HG03354 (cell line): ENCODE measurements around the gene RPF1.
"Not testable (repeated sequence)": the region's sequence is repeated elsewhere in the genome, so short reads cannot be mapped to it uniquely, and the experiment has no call there.

ENCODE experiments used
- ATAC-seq: cut with Tn5 transposase; IDR thresholded peaks from one replicate; pipeline ENCODE4 v1.9.1; 2021; ENCODE audit warnings: mild to moderate bottlenecking; ENCODE audit not compliant: unreplicated experiment, poor library complexity, severe bottlenecking

The RPF1 gene

GRCh38 chr1:84488107-84488506, 9.0 kb downstream of the RPF1 start:
- ATAC-seq, result no peak

GRCh38 chr1:84489766-84490165, 10.7 kb downstream of the RPF1 start:
- no peak for ATAC-seq

- no peak for ATAC-seq
Measured at GRCh38 chr1:84492726-84493125, 13.7 kb downstream of the RPF1 start.

- no peak for ATAC-seq
Measured at GRCh38 chr1:84493747-84494146, 14.7 kb downstream of the RPF1 start.

GRCh38 chr1:84496498-84496897, 17.4 kb downstream of the RPF1 start:
- ATAC-seq, result no peak

- ATAC-seq, result no peak
Measured at GRCh38 chr1:84497631-84498275, 18.7 kb downstream of the RPF1 start.

GRCh38 chr1:84502927-84503326, 23.9 kb downstream of the RPF1 start:
- no peak for ATAC-seq

GRCh38 chr1:84504580-84505492, 25.8 kb downstream of the RPF1 start:
- ATAC-seq, result no peak

GRCh38 chr1:84505493-84506001, 26.5 kb downstream of the RPF1 start:
- peak; percentile 43 for ATAC-seq

GRCh38 chr1:84506002-84506728, 27.1 kb downstream of the RPF1 start, which contains the start of the genes GNG5 and SPATA1:
TSS of gene GNG5 (minus strand) at chr1:84506581. CDS start at chr1:84506091, 490 bp downstream.
TSS of gene SPATA1 (plus strand) at chr1:84506386. CDS start at chr1:84516360, 9,974 bp downstream.
- peak; percentile 83 for ATAC-seq

GRCh38 chr1:84506729-84507453, 27.8 kb downstream of the RPF1 start:
- ATAC-seq, result no peak

- not testable (repeated sequence) for ATAC-seq
Measured at GRCh38 chr1:84507887-84508286, 28.8 kb downstream of the RPF1 start.

GRCh38 chr1:84508510-84508909, 29.4 kb downstream of the RPF1 start:
- ATAC-seq, result no peak

GRCh38 chr1:84509029-84509428, 30.0 kb downstream of the RPF1 start:
- no peak for ATAC-seq

- ATAC-seq, result no peak
Measured at GRCh38 chr1:84510165-84510564, 31.1 kb downstream of the RPF1 start.

GRCh38 chr1:84510668-84511067, 31.6 kb downstream of the RPF1 start:
- no peak for ATAC-seq

GRCh38 chr1:84524590-84524989, 45.5 kb downstream of the RPF1 start:
- ATAC-seq, result no peak

- ATAC-seq, result no peak
Measured at GRCh38 chr1:84525779-84526178, 46.7 kb downstream of the RPF1 start.

GRCh38 chr1:84538599-84538998, 59.5 kb downstream of the RPF1 start:
- no peak for ATAC-seq
